ENCODE measurements around the gene MEGF11.

DNA sequence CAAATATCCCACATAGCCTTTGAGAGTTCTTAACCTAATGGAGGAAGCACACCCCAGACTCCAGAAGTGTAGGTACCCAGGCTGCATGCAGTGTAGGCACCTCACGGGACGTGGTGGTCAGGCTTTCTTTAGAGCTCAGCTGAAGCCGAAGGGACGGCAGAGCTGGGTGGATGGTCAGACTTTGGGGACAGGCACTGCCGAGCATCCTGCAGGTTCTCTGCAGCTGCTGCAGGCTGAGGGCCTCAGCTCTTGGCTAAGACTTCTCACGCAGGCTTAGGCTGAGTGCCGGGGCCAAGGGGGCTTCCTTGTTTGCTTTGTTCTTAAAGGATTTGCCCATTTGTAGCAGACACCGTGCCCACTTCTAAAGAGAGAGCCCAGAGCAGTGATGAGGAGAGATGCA, 207.2 kb downstream of the MEGF11 start:
- TF ChIP-seq, protein P1, sequence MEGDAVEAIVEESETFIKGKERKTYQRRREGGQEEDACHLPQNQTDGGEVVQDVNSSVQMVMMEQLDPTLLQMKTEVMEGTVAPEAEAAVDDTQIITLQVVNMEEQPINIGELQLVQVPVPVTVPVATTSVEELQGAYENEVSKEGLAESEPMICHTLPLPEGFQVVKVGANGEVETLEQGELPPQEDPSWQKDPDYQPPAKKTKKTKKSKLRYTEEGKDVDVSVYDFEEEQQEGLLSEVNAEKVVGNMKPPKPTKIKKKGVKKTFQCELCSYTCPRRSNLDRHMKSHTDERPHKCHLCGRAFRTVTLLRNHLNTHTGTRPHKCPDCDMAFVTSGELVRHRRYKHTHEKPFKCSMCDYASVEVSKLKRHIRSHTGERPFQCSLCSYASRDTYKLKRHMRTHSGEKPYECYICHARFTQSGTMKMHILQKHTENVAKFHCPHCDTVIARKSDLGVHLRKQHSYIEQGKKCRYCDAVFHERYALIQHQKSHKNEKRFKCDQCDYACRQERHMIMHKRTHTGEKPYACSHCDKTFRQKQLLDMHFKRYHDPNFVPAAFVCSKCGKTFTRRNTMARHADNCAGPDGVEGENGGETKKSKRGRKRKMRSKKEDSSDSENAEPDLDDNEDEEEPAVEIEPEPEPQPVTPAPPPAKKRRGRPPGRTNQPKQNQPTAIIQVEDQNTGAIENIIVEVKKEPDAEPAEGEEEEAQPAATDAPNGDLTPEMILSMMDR (IDR thresholded peaks at IDR 0.05): no peak
- TF ChIP-seq POLR2A (IDR thresholded peaks at IDR 0.05; ENCODE audit: low read depth): no peak
- TF ChIP-seq EP300 (IDR thresholded peaks at IDR 0.05): no peak
